ENCODE results near the gene POTEI. TPM values are rescaled to one million over a fixed set of nuclear protein-coding genes. Genes with fewer than 3 reads are reported as not detected.
"Not testable (repeated sequence)": the region's sequence is repeated elsewhere in the genome, so short reads cannot be mapped to it uniquely, and the experiment has no call there.

POTEI gene
- total RNA-seq (0.14 TPM), polyA plus RNA-seq (0.14 TPM)
- long read RNA-seq, donor 1 = 0 reads
- long read RNA-seq, donor 2, partial matches to known transcripts = 0 of 38 reads
- long read RNA-seq, donor 2, other reads (novel, unspliced or antisense) = 38 of 38 reads
- long read RNA-seq, donor 3, partial matches to known transcripts = 0 of 6 reads
- long read RNA-seq, donor 3, other reads (novel, unspliced or antisense) = 6 of 6 reads
- long read RNA-seq, donor 4, partial matches to known transcripts = 0 of 10 reads
- long read RNA-seq, donor 4, other reads (novel, unspliced or antisense) = 10 of 10 reads
- long read RNA-seq, donor 5, partial matches to known transcripts = 9 of 9 reads
- long read RNA-seq, donor 5, other reads (novel, unspliced or antisense) = 0 of 9 reads
- long read RNA-seq, donor 6 = 0 reads
- long read RNA-seq, donor 7 = 0 reads
- long read RNA-seq, donor 8, partial matches to known transcripts = 0 of 5 reads
- long read RNA-seq, donor 8, other reads (novel, unspliced or antisense) = 5 of 5 reads
- long read RNA-seq, donor 9, partial matches to known transcripts = 0 of 5 reads
- long read RNA-seq, donor 9, other reads (novel, unspliced or antisense) = 5 of 5 reads
- long read RNA-seq, donor 10 = 0 reads

DNA sequence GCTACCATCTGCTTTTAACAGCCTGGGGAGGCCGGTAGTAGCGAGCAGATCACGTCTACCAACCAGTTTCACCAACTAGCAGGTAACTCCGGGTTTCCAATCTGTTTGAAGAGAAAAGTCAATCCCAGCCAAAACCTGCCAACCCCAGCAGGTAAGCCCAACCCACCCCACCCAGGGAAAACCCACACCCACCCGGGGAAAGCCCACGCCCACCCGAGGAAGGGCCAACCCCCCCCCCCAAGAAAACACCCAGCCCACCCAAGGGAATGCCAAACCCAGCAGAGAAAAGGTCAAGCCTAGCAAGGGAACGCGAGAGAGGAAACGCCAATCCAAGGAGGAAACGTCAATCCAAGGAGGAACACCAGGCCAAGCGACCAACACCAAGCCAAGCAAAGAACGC is at the start of gene POTEI:
Gene POTEI (minus strand): TSS at position 101 of the 400 bp plus-strand sequence. CDS start 93 bp downstream, at position 8.
- not testable (repeated sequence) for H3K27me3 ChIP-seq (ENCODE audit: control insufficient read depth in 2 of 2, insufficient read depth in 1 of 2, low read length in 1 of 2); H3K9me3 ChIP-seq (ENCODE audit: control insufficient read depth in 2 of 2, insufficient read depth in 1 of 2, low read length in 1 of 2); H3K27ac ChIP-seq (ENCODE audit: low read depth in 1 of 2, low read length in 1 of 2); H3K36me3 ChIP-seq (ENCODE audit: control insufficient read depth in 2 of 2, insufficient read depth in 2 of 2, low read length in 1 of 2); H3K4me1 ChIP-seq (ENCODE audit: control insufficient read depth in 2 of 2, insufficient read depth in 2 of 2, low read length in 2 of 2); H3K4me3 ChIP-seq (ENCODE audit: low read length in 2 of 2); DNase-seq (ENCODE audit: low read depth in 6 of 9, low spot score in 9 of 9)
- 33% methylated on average over 3 of the region's 13 CpGs for WGBS

DNA sequence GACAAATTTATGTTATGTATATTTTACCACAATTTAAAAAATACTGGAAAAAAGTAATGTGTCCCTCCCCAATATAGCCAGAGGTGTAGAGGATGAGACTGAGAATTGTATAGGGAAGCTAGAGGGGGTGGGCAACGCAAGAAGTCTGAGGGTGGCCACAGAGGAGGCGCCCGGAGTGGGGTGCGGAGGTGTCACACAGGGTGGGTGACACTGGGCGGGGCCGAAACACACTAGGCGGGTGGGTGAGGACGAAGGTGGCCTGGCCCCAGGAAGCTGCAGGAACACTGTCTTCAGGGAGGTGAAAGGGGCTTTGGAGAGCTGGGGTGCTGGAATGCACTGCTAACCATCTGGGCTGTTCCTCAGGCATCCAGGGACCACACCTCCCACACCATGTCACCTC is 47.3 kb upstream of the POTEI start:
- not testable (repeated sequence) for H3K27me3 ChIP-seq (ENCODE audit: control insufficient read depth in 2 of 2, insufficient read depth in 1 of 2, low read length in 1 of 2); H3K9me3 ChIP-seq (ENCODE audit: control insufficient read depth in 2 of 2, insufficient read depth in 1 of 2, low read length in 1 of 2); DNase-seq (ENCODE audit: low read depth in 6 of 9, low spot score in 9 of 9); H3K36me3 ChIP-seq (ENCODE audit: control insufficient read depth in 2 of 2, insufficient read depth in 2 of 2, low read length in 1 of 2); H3K27ac ChIP-seq (ENCODE audit: low read depth in 1 of 2, low read length in 1 of 2); H3K4me1 ChIP-seq (ENCODE audit: control insufficient read depth in 2 of 2, insufficient read depth in 2 of 2, low read length in 2 of 2); H3K4me3 ChIP-seq (ENCODE audit: low read length in 2 of 2)
- WGBS = no CpG with 5 or more reads among the region's 8 CpGs

DNA sequence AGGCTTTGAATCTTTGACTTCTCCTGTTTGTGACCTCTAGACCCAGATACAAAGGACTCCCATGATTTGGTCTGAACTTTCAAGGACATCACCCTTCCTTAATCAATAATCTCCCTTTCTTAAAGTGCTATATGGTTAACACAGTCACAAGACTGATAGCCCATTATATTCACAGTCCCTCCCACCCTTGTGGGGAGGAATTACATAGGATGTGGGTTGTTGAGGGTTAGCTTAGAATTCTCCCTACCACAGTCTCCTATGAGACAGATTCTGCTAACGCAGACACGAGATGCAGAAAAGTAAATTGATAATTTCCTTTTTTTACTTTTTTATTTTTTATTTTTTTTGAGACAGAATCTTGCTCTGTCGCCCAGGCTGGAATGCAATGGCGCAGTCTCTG is 45.0 kb upstream of the POTEI start:
- not testable (repeated sequence) for H3K9me3 ChIP-seq (ENCODE audit: control insufficient read depth in 2 of 2, insufficient read depth in 1 of 2, low read length in 1 of 2); H3K27me3 ChIP-seq (ENCODE audit: control insufficient read depth in 2 of 2, insufficient read depth in 1 of 2, low read length in 1 of 2); H3K4me3 ChIP-seq (ENCODE audit: low read length in 2 of 2); DNase-seq (ENCODE audit: low read depth in 6 of 9, low spot score in 9 of 9); H3K4me1 ChIP-seq (ENCODE audit: control insufficient read depth in 2 of 2, insufficient read depth in 2 of 2, low read length in 2 of 2); H3K27ac ChIP-seq (ENCODE audit: low read depth in 1 of 2, low read length in 1 of 2); H3K36me3 ChIP-seq (ENCODE audit: control insufficient read depth in 2 of 2, insufficient read depth in 2 of 2, low read length in 1 of 2)
- WGBS = no CpG with 5 or more reads among the region's 4 CpGs

DNA sequence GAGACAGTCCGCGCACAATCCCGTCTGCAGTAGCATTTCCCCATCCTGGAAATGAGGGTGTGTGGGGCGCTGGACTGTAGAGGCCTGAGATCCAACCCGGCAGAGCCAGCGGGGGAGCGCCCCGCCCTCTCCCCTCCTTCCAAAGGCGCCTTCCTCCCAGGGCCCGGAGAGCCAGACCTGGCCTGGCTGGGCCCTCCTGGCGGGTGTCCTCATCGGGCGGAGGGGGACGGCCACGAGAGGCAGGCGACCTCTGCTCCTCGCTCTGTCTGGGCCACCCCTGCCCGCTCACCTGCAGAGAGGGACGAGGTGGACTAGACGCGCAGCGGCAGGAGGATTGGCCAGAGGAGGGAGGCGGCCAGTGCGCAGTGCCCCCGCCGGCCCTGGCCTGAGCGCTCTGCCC is 40.3 kb upstream of the POTEI start:
- not testable (repeated sequence) for H3K4me3 ChIP-seq (ENCODE audit: low read length in 2 of 2); H3K27me3 ChIP-seq (ENCODE audit: control insufficient read depth in 2 of 2, insufficient read depth in 1 of 2, low read length in 1 of 2); H3K27ac ChIP-seq (ENCODE audit: low read depth in 1 of 2, low read length in 1 of 2); H3K4me1 ChIP-seq (ENCODE audit: control insufficient read depth in 2 of 2, insufficient read depth in 2 of 2, low read length in 2 of 2); H3K36me3 ChIP-seq (ENCODE audit: control insufficient read depth in 2 of 2, insufficient read depth in 2 of 2, low read length in 1 of 2); H3K9me3 ChIP-seq (ENCODE audit: control insufficient read depth in 2 of 2, insufficient read depth in 1 of 2, low read length in 1 of 2); DNase-seq (ENCODE audit: low read depth in 6 of 9, low spot score in 9 of 9)
- WGBS = no CpG with 5 or more reads among the region's 27 CpGs

DNA sequence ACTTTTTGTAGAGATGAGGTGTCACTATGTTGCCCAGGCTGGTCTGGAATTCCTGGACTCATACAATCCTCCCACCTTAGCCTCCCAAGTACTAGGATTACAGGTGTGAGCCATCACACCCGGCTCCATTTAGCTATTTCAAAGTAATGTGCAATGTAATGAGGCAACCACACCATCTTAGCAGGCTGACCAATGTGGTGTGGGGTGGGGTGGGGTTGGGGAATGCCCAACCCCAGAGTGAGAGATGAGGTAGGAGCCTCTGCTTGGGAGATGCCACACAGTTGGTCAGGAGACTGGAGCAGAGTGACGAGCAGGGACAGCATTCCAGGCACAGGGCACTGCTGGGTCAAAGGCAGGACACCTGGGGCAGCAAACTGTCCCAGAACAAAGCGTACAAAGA is 39.3 kb upstream of the POTEI start:
- not testable (repeated sequence) for H3K9me3 ChIP-seq (ENCODE audit: control insufficient read depth in 2 of 2, insufficient read depth in 1 of 2, low read length in 1 of 2); H3K36me3 ChIP-seq (ENCODE audit: control insufficient read depth in 2 of 2, insufficient read depth in 2 of 2, low read length in 1 of 2); DNase-seq (ENCODE audit: low read depth in 6 of 9, low spot score in 9 of 9); H3K4me1 ChIP-seq (ENCODE audit: control insufficient read depth in 2 of 2, insufficient read depth in 2 of 2, low read length in 2 of 2); H3K4me3 ChIP-seq (ENCODE audit: low read length in 2 of 2); H3K27me3 ChIP-seq (ENCODE audit: control insufficient read depth in 2 of 2, insufficient read depth in 1 of 2, low read length in 1 of 2); H3K27ac ChIP-seq (ENCODE audit: low read depth in 1 of 2, low read length in 1 of 2)
- WGBS = no CpG with 5 or more reads among the region's 3 CpGs

DNA sequence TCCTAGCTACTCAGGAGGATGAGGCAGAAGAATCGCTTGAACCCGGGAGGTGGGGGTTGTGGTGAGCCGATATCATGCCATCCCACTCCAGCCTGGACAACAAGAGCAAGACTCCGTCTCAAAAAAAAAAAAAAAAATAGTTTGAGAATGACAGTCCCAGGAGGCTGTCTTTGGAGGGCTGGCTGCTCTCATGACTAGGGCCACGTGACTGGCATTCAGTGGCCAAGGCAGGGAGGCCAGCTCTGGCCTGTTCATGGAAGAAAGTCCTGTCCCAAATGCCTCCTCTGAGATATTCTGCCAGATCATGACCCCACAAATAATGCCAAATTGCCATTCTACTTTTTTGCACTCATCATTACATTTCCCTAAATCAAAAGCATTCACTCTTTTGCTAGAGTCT is 35.9 kb upstream of the POTEI start:
- H3K9me3 ChIP-seq (ENCODE audit: control insufficient read depth in 2 of 2, insufficient read depth in 1 of 2, low read length in 1 of 2); H3K27ac ChIP-seq (ENCODE audit: low read depth in 1 of 2, low read length in 1 of 2); H3K36me3 ChIP-seq (ENCODE audit: control insufficient read depth in 2 of 2, insufficient read depth in 2 of 2, low read length in 1 of 2); H3K27me3 ChIP-seq (ENCODE audit: control insufficient read depth in 2 of 2, insufficient read depth in 1 of 2, low read length in 1 of 2); DNase-seq (ENCODE audit: low read depth in 6 of 9, low spot score in 9 of 9); H3K4me3 ChIP-seq (ENCODE audit: low read length in 2 of 2); H3K4me1 ChIP-seq (ENCODE audit: control insufficient read depth in 2 of 2, insufficient read depth in 2 of 2, low read length in 2 of 2): not testable (repeated sequence)
- no CpG with 5 or more reads among the region's 5 CpGs for WGBS

DNA sequence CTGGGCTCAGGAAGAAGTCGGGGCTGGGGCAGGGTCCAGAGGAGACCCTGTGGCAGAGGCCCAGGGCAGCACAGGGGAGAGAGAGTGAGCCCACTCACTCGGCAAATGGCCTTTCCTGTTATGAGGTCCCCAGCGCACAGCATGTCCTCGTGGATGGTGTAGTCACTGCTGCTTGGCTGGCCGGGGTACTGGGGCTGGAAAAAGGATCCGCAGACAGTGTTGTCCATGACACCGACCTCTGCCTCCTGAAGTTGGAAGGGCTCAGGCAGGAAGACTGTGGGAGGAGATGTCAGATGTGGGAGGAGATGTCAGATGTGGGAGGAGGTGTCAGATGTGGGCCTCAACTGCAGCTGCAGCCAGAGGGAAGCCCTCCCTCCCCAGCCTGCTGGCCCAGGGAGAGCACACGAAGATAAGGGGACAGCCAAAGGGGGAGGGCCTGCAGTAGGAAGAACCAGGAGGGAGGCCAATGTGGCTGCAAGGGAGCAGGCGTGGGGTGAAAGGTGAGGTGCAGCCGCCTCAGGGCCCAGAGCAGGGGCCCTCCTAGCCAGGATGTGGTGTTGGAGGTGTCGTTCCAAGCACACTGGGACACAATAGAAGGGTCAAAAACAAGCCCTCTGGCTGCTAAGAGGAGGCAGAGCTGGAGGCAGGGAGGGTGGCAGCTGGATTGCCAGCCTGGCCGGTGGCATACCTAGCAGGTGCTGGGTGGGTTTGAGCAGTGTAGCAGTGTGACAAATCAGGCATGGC is 34.8 kb upstream of the POTEI start:
- not testable (repeated sequence) for H3K4me1 ChIP-seq (ENCODE audit: control insufficient read depth in 2 of 2, insufficient read depth in 2 of 2, low read length in 2 of 2); H3K9me3 ChIP-seq (ENCODE audit: control insufficient read depth in 2 of 2, insufficient read depth in 1 of 2, low read length in 1 of 2); DNase-seq (ENCODE audit: low read depth in 6 of 9, low spot score in 9 of 9); H3K27ac ChIP-seq (ENCODE audit: low read depth in 1 of 2, low read length in 1 of 2); H3K27me3 ChIP-seq (ENCODE audit: control insufficient read depth in 2 of 2, insufficient read depth in 1 of 2, low read length in 1 of 2); H3K36me3 ChIP-seq (ENCODE audit: control insufficient read depth in 2 of 2, insufficient read depth in 2 of 2, low read length in 1 of 2); H3K4me3 ChIP-seq (ENCODE audit: low read length in 2 of 2)
- WGBS = no CpG with 5 or more reads among the region's 12 CpGs

DNA sequence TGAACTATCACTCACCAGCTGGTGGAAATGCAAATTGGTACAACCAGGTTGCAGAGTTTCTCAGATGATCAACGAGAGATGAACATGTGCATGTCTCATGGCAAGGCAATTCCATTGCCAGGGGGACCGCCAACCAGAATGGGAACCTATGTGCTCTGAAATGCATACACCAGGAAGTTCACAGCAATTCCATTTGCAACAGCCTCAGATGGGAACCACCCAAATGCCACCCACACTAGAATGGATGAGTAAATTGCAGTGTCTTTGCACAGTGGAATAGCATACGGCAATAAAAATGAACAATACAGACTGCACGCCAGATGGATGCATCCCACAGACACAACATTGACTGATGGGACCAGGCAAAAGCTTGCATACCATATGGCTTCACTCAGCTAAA is 33.7 kb upstream of the POTEI start:
- H3K27me3 ChIP-seq (ENCODE audit: control insufficient read depth in 2 of 2, insufficient read depth in 1 of 2, low read length in 1 of 2); H3K4me1 ChIP-seq (ENCODE audit: control insufficient read depth in 2 of 2, insufficient read depth in 2 of 2, low read length in 2 of 2); H3K27ac ChIP-seq (ENCODE audit: low read depth in 1 of 2, low read length in 1 of 2); H3K9me3 ChIP-seq (ENCODE audit: control insufficient read depth in 2 of 2, insufficient read depth in 1 of 2, low read length in 1 of 2); H3K4me3 ChIP-seq (ENCODE audit: low read length in 2 of 2); DNase-seq (ENCODE audit: low read depth in 6 of 9, low spot score in 9 of 9); H3K36me3 ChIP-seq (ENCODE audit: control insufficient read depth in 2 of 2, insufficient read depth in 2 of 2, low read length in 1 of 2): not testable (repeated sequence)
- WGBS = no CpG with 5 or more reads among the region's 4 CpGs

DNA sequence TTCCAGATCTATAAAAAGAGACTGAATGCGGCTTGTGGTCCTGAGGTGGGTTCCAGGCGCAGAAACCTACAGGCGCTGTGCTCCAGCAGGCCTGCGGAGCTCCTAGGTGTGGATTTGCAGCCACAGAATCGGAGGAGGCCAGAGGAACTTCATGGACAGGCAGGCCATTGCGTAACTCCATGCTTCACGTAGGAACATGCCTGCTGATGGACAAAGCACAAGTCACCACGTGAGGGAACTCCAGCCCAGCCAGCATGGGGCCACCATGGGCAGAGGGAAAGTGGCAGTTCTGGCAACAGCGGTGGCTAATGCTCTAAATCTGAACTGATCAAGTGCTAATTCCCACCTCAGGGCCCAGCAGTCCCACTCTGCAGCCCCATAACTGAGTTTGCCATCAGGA is 29.1 kb upstream of the POTEI start:
- not testable (repeated sequence) for H3K4me3 ChIP-seq (ENCODE audit: low read length in 2 of 2); H3K4me1 ChIP-seq (ENCODE audit: control insufficient read depth in 2 of 2, insufficient read depth in 2 of 2, low read length in 2 of 2); DNase-seq (ENCODE audit: low read depth in 6 of 9, low spot score in 9 of 9); H3K27me3 ChIP-seq (ENCODE audit: control insufficient read depth in 2 of 2, insufficient read depth in 1 of 2, low read length in 1 of 2); H3K36me3 ChIP-seq (ENCODE audit: control insufficient read depth in 2 of 2, insufficient read depth in 2 of 2, low read length in 1 of 2); H3K9me3 ChIP-seq (ENCODE audit: control insufficient read depth in 2 of 2, insufficient read depth in 1 of 2, low read length in 1 of 2); H3K27ac ChIP-seq (ENCODE audit: low read depth in 1 of 2, low read length in 1 of 2)
- no CpG with 5 or more reads among the region's 9 CpGs for WGBS

Data from thymus (tissue), 14 donors.